HG02623 (cell line): Measurements from ENCODE around the gene BAK1.

Experiments used
- ATAC-seq: cut with Tn5 transposase; IDR thresholded peaks from one replicate; pipeline ENCODE4 v1.9.1; 2021; ENCODE audit warnings: moderate library complexity; ENCODE audit not compliant: unreplicated experiment

The BAK1 gene

GRCh38 chr6:33579828-33580714, at the start of gene BAK1:
TSS of gene BAK1 (minus strand) at chr6:33580276. CDS start at chr6:33577604, 2,672 bp downstream.
- peak; percentile 78 for ATAC-seq

DNA sequence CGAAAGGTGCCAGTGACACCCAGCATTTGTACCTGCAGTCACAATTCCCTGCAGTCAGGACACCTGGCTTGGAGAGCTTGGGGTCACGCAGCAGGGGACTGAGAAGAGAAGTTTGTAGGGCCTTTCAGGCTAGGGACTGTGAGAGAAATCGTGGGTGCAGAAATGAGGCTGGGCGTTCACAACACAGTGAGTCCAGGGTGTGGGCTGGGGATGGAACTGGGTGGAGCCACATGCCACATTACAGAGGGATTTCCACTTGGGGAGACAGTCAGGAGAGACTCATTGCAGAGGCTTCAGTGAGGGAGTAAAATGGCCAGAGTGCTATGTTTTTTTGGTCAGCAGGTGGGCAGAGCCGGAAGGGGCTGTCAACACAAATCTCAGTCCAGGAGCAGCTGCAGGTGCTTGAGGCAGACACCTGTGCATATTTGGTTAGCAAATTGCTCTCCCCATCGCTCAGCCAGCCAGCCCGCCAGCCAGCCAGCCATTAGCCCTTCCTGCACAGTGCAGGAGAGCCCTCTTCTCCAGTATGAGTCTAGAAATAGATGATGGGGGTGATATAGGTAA, 48.4 kb upstream of the BAK1 start:
- no peak for ATAC-seq

- no peak for ATAC-seq
These were observed 47.8 kb upstream of the BAK1 start for GRCh38 chr6:33627876-33628275.

DNA sequence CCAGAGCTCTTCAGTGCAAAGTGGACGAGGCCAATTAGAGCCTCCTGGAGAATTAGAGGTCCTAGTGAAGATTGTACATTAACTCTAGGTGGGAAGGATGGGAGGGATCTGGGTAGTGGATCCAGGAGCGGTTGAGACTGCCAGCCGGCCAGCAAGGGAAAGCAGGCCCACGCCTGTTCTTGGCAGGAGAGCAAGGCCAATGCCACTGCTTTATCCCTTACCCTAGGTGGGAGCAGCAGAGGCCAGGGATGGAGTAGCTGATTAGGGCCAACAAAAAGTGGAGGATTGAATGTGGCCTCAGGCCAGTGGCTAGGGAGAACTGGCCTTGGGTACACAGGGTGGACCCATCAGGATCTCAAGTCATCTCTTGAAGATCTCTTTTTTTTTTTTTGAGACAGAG, 44.8 kb upstream of the BAK1 start:
- ATAC-seq = no peak

DNA sequence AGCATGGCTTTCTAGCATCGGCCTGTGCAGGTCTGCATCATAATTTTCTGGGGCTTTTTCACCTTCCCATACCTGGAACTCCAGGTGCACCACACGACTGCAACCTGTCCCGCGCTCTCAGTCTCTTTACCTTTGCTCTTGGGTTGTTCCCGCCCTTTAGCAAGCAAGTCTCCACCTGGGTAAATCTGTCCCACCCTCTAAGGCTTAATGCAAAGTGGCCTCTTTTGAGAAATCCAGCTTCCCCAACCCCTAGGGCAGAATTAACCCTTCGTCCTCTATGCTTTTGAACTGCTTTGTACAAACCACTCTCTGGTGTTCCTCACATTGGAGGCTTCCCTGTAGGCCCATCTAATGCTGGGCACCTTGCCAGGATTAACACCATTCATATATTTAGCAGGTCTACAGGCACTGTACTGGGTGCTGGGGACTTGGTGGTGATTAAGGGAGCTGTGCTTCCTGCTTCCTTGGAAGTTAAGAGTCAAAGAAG, 43.9 kb upstream of the BAK1 start:
- no peak for ATAC-seq

GRCh38 chr6:33622456-33623431, 42.7 kb upstream of the BAK1 start:
- ATAC-seq = no peak

- ATAC-seq = no peak
These were observed 41.8 kb upstream of the BAK1 start for GRCh38 chr6:33621711-33622388.

DNA sequence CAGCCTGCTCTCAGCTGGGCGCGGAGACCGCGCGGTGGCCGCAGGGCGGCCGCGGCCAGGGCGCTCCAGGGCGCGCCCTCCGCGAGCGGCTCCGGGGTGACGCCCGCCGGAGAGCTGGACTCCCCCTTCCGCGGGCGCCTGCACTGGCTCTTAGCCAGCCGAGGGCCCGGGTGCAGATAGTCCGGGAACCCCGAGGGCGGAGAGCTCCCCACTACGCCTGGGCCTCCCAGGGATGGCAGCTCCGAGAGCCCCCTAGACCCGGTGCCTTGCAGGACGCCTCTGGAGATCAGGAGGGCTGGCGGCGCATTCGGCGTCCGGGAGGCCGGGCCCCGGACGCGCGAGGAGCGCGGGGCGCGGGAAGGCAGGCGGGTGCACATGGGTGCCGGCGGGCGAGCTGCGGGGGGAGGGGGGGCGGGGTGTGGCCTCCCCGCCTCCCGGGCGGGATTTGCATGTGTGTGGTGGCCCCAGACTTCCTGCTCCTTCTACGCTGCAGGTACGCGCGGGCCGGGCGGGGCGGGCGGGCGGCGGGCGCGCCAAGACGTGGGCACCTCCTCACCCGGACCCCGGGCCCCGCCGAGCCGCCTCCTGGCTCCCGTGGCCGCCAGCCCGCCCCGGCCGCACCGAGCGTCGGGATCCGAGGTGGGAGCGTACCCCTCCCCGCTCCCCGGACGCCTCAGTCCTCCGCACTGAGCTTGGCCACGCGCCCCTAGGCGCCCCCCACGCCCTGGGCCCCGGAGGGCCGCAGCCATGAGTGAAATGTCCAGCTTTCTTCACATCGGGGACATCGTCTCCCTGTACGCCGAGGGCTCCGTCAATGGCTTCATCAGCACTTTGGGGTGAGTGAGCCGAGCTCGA, 41.0 kb upstream of the BAK1 start, which contains the start of gene ITPR3:
Gene ITPR3 (plus strand): TSS at position 467 of the 855 bp plus-strand sequence. CDS start 281 bp downstream, at position 748.
- ATAC-seq = peak; percentile 59

DNA sequence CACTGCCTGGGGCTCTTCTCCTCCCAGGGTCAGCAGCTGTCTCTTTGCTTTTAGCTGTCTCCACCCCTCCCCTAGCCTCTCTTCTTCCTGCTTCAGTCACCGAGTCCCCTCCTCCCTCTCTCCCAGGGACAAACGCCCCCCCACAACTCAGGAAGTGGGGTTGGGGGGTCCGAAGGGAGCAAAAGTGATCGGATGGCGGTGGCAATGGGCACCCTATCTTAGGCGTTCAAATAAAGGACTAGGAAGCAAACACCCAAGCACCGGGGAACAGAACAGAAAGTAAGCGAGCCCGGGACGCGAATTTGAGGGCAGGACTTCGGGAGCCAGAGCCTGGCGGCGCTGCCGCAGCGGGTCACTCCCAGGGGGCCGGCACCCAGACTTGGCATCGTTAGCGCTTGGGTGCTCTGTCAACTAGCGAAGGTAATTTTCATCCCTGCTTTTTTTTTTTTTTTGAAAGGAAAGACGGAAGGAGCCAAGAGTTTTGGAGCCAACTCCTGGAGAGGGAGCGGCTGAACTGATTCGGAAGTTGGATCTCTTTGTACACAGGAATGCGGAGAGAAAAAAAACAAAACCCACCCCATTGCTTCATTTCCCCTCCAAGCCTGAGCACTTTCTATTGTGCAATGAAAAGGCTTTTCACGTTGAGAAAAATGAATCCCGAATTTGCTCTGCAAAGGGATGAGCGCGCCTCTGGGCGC, 40.2 kb upstream of the BAK1 start:
- ATAC-seq = no peak

DNA sequence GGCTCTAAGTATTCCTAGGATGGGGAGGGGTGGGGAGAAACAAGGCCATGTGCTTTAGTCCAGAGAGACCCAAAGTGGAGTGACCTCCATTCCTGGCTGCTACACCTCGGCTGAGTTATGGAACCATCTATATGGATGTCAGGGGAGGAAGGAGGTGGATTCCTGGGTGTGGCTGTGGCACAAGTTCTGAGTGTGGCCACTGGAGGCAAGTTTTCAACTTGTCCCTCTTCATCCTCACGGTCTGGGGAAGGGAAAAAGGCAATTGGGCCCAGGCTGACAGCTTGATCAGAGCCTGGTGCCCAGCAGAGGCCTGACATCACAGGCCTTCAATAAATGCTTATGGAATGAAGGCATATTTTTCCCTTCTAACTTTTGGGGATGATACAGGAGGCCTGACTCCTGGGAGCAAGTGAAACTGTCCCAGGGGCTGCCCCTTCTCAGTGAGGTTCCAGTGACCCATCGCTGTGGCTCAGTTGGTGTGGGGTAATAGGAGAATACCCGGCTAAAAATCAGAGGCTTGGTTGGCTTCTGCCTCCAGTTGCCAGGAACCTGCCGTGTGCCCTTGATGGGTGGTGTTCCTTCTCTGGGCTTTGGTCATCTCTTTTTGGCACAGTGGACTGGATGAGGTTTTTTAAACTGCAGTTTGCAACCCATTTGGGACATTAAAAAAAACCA, 39.2 kb upstream of the BAK1 start:
- ATAC-seq = no peak

GRCh38 chr6:33616913-33617312, 36.8 kb upstream of the BAK1 start:
- no peak for ATAC-seq

GRCh38 chr6:33616113-33616512, 36.0 kb upstream of the BAK1 start:
- ATAC-seq = no peak

GRCh38 chr6:33613795-33614168, 33.7 kb upstream of the BAK1 start:
- ATAC-seq = no peak

DNA sequence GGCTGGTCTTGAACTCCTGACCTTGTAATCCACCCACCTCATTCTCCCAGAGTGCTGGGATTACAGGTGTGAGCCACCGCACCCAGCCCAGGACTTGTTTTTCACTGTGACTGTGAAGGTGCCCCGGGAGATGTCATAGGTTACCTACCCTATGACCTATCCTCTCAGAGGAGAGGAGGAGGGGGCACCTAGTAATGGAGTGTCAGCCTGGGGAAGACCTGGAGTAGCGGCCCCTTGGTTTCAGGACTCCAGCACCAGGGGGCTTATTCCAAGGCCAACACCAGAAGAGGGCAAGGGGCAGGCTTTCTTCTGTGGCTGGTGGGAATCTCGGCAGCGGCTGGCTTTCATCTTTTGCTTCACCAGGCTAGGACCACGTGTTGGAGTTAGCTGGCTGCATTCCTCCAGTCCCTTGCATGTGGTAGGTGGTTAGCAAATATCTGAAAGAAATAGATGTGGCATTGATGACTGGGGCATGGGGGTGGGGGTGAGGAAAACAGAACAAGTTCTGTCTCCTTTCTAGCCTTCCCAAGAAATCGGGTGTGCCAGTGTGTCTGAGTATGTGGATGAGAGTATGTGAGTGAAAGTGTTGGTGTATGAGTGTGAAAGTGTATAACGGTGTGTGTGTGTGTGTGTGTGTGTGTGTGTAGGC, 33.2 kb upstream of the BAK1 start:
- no peak for ATAC-seq

GRCh38 chr6:33610779-33611732, 31.0 kb upstream of the BAK1 start:
- no peak for ATAC-seq

GRCh38 chr6:33610067-33610466, 30.0 kb upstream of the BAK1 start:
- ATAC-seq = no peak

DNA sequence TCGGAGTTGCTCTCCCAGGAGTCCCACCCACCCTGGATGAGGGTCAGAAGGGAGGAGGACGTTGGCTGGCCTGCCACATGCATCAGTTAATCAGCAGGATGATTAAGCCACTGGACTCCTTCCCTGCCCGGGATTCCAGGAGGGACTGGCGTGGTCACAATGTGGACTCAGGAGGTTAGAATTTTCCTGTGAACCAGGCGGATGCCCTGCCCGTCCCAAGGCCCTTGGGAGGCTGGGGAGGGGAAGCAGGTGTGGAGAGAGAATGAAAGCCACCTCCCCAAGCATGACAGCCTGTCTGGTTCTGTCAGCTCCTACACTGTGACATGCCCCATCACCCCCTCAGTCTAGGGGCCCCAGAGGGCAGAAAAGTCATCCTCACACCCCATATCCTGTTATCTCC, 29.5 kb upstream of the BAK1 start:
- ATAC-seq = no peak
